ENCODE measurements around the gene CENPF.
"Not testable (repeated sequence)": the region's sequence is repeated elsewhere in the genome, so short reads cannot be mapped to it uniquely, and the experiment has no call there.

Gene CENPF

GRCh38 chr1:214662223-214662785 lies 59.3 kb downstream of the CENPF start:
- DNase-seq = no peak

- no peak for DNase-seq
Observed at GRCh38 chr1:214664651-214665433, 61.8 kb downstream of the CENPF start.

GRCh38 chr1:214665606-214666110 lies 62.7 kb downstream of the CENPF start:
- DNase-seq = no peak

GRCh38 chr1:214666674-214667073 lies 63.7 kb downstream of the CENPF start:
- no peak for DNase-seq

- no peak for DNase-seq
Observed at GRCh38 chr1:214670098-214670497, 67.1 kb downstream of the CENPF start.

GRCh38 chr1:214673029-214673428 lies 70.0 kb downstream of the CENPF start:
- not testable (repeated sequence) for DNase-seq

- DNase-seq = no peak
Observed at GRCh38 chr1:214673576-214673975, 70.6 kb downstream of the CENPF start.

- DNase-seq = not testable (repeated sequence)
Observed at GRCh38 chr1:214675524-214675923, 72.5 kb downstream of the CENPF start.

GRCh38 chr1:214676747-214677146 lies 73.8 kb downstream of the CENPF start:
- no peak for DNase-seq

GRCh38 chr1:214677945-214678344 lies 75.0 kb downstream of the CENPF start:
- no peak for DNase-seq

GRCh38 chr1:214678386-214678785 lies 75.4 kb downstream of the CENPF start:
- no peak for DNase-seq

- no peak for DNase-seq
Observed at GRCh38 chr1:214683621-214684020, 80.6 kb downstream of the CENPF start.

- DNase-seq = no peak
Observed at GRCh38 chr1:214685906-214686305, 82.9 kb downstream of the CENPF start.

- no peak for DNase-seq
Observed at GRCh38 chr1:214686497-214686896, 83.5 kb downstream of the CENPF start.

- DNase-seq = no peak
Observed at GRCh38 chr1:214688891-214689290, 85.9 kb downstream of the CENPF start.

- DNase-seq = no peak
Observed at GRCh38 chr1:214694769-214695168, 91.8 kb downstream of the CENPF start.

GRCh38 chr1:214698559-214698958 lies 95.6 kb downstream of the CENPF start:
- no peak for DNase-seq

- no peak for DNase-seq
Observed at GRCh38 chr1:214700437-214700836, 97.4 kb downstream of the CENPF start.

- DNase-seq = no peak
Observed at GRCh38 chr1:214702556-214702955, 99.6 kb downstream of the CENPF start.

GRCh38 chr1:214707306-214708087 lies 104.5 kb downstream of the CENPF start:
- DNase-seq = no peak

- no peak for DNase-seq
Observed at GRCh38 chr1:214708321-214708955, 105.4 kb downstream of the CENPF start.

- no peak for DNase-seq
Observed at GRCh38 chr1:214709241-214709640, 106.2 kb downstream of the CENPF start.

GRCh38 chr1:214712737-214713136 lies 109.7 kb downstream of the CENPF start:
- DNase-seq = no peak
